Measurements from ENCODE around the gene FASLG.

Gene FASLG

DNA sequence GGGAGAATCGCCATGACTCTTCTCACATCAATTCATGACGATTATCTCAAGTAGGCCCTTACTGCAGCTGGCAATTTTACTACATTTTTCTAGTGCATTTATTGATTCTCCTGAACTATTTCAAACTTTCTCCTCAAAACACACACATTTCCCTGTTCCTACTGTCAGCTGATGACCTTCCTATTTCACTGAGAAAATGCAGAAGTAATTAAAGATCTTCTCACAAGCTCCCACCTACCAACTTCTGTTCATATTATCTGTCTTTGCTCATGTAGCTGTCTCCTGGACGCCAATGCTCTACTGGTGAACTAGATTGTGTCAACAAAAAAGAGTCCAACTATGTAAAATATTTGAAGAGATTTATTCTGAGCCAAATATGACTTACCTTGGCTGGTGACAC is 36.4 kb upstream of the FASLG start:
- no peak overlapping the region for H2AFZ ChIP-seq (ENCODE audit: low read depth, low read length)
- H3K27ac ChIP-seq (ENCODE audit: low read length), result no peak overlapping the region
- H3K9me3 ChIP-seq (ENCODE audit: insufficient read depth, low read length, severe bottlenecking), result peaks cover 8% of the 10 kb centered on the region
- no peak overlapping the region for H3K4me3 ChIP-seq (ENCODE audit: low read depth in 1 of 2, low read length in 2 of 2)
- no peaks in the 10 kb centered on the region for H3K79me2 ChIP-seq (ENCODE audit: insufficient read depth, low read length)
- no peaks in the 10 kb centered on the region for H4K20me1 ChIP-seq (ENCODE audit: insufficient read depth, low read length)
- H3K4me1 ChIP-seq (ENCODE audit: insufficient read depth, low read length), result peaks cover 2% of the 10 kb centered on the region; the same call in 1 of the 2 replicates
- no peak for TF ChIP-seq EZH2 (IDR thresholded peaks at IDR 0.05; ENCODE audit: borderline replicate concordance, low read depth, low read length, severe bottlenecking)
- TF ChIP-seq, protein P1, sequence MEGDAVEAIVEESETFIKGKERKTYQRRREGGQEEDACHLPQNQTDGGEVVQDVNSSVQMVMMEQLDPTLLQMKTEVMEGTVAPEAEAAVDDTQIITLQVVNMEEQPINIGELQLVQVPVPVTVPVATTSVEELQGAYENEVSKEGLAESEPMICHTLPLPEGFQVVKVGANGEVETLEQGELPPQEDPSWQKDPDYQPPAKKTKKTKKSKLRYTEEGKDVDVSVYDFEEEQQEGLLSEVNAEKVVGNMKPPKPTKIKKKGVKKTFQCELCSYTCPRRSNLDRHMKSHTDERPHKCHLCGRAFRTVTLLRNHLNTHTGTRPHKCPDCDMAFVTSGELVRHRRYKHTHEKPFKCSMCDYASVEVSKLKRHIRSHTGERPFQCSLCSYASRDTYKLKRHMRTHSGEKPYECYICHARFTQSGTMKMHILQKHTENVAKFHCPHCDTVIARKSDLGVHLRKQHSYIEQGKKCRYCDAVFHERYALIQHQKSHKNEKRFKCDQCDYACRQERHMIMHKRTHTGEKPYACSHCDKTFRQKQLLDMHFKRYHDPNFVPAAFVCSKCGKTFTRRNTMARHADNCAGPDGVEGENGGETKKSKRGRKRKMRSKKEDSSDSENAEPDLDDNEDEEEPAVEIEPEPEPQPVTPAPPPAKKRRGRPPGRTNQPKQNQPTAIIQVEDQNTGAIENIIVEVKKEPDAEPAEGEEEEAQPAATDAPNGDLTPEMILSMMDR (IDR thresholded peaks at IDR 0.05; ENCODE audit: borderline replicate concordance, extremely low read depth, low read length, poor library complexity, severe bottlenecking), result no peak
- DNase-seq (no peak), ATAC-seq (ENCODE audit: insufficient read depth, low read depth) (no peak)
- no peaks in the 10 kb centered on the region for H3K27me3 ChIP-seq (ENCODE audit: insufficient read depth, low read length, poor library complexity)
- no peaks in the 10 kb centered on the region for H3K36me3 ChIP-seq (ENCODE audit: insufficient read depth, low read length)
- no peak overlapping the region for H3K9ac ChIP-seq (ENCODE audit: low read depth, low read length)
- no peak overlapping the region for H3K4me2 ChIP-seq (ENCODE audit: insufficient read depth, low read length)

DNA sequence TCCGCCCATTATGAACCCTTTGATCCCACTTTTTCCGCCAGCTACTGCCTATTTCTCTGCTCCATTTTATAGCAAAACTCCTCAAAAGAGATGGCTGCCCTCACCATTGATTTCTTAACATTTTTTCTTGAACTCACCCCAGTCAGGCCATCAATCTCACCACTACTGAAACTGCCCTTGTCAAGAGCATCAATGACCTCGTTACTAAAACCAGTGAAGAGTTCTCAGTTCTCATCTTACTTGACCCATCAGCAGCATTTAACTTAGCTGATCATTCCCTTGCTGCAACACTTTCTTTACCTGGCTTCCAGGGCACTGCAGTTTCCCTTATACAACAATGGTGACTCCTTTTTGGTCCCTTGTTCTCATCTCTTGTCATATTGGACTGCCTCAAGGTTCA is 35.2 kb upstream of the FASLG start:
- Histone ChIP-seq H3K4me3 (ENCODE audit: low read depth in 1 of 2, low read length in 2 of 2) (no peak overlapping the region), H3K4me2 (ENCODE audit: insufficient read depth, low read length) (no peak overlapping the region), H3K36me3 (ENCODE audit: insufficient read depth, low read length) (no peaks in the 10 kb centered on the region), H3K27me3 (ENCODE audit: insufficient read depth, low read length, poor library complexity) (no peaks in the 10 kb centered on the region), H3K9me3 (ENCODE audit: insufficient read depth, low read length, severe bottlenecking) (peaks cover 8% of the 10 kb centered on the region), H3K79me2 (ENCODE audit: insufficient read depth, low read length) (no peaks in the 10 kb centered on the region), H4K20me1 (ENCODE audit: insufficient read depth, low read length) (no peaks in the 10 kb centered on the region), H3K4me1 (ENCODE audit: insufficient read depth, low read length) (peaks cover 15% of the 10 kb centered on the region; the same call in 1 of the 2 replicates), H3K27ac (ENCODE audit: low read length) (no peak overlapping the region), H2AFZ (ENCODE audit: low read depth, low read length) (no peak overlapping the region), H3K9ac (ENCODE audit: low read depth, low read length) (no peak overlapping the region)
- TF ChIP-seq, protein P1 (IDR thresholded peaks at IDR 0.05; ENCODE audit: borderline replicate concordance, extremely low read depth, low read length, poor library complexity, severe bottlenecking), result no peak
- no peak for TF ChIP-seq EZH2 (IDR thresholded peaks at IDR 0.05; ENCODE audit: borderline replicate concordance, low read depth, low read length, severe bottlenecking)
- ATAC-seq (ENCODE audit: insufficient read depth, low read depth) (no peak), DNase-seq (no peak)

DNA sequence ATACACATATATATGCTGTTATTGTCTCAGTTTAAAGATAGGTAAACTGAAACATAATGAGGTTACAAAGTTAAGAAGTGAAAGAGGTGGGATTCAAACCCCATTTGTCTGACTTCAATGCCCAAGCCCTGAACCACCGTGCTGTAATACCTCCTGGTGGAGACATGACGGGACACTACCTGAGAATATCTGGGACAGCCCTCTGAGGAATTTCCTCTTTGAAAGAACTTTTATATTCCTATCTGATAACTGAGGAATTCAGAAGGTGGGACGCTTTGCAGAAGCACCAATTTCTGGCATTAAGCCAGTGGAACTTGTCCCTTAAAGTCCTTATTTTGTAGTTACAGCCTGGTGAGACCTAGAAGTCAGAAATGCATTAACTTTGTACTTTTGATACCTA is 32.1 kb upstream of the FASLG start:
- no peaks in the 10 kb centered on the region for H3K79me2 ChIP-seq (ENCODE audit: insufficient read depth, low read length)
- H3K4me3 ChIP-seq (ENCODE audit: low read depth in 1 of 2, low read length in 2 of 2), result no peak overlapping the region
- no peak overlapping the region for H3K4me2 ChIP-seq (ENCODE audit: insufficient read depth, low read length)
- DNase-seq (no peak), ATAC-seq (ENCODE audit: insufficient read depth, low read depth) (no peak)
- H3K27me3 ChIP-seq (ENCODE audit: insufficient read depth, low read length, poor library complexity), result no peaks in the 10 kb centered on the region
- peaks cover 19% of the 10 kb centered on the region; the same call in 1 of the 2 replicates for H3K4me1 ChIP-seq (ENCODE audit: insufficient read depth, low read length)
- TF ChIP-seq EZH2 (IDR thresholded peaks at IDR 0.05; ENCODE audit: borderline replicate concordance, low read depth, low read length, severe bottlenecking), result no peak
- TF ChIP-seq, protein P1 (IDR thresholded peaks at IDR 0.05; ENCODE audit: borderline replicate concordance, extremely low read depth, low read length, poor library complexity, severe bottlenecking), result no peak
- H3K36me3 ChIP-seq (ENCODE audit: insufficient read depth, low read length), result no peaks in the 10 kb centered on the region
- H3K9ac ChIP-seq (ENCODE audit: low read depth, low read length), result no peak overlapping the region
- no peaks in the 10 kb centered on the region for H4K20me1 ChIP-seq (ENCODE audit: insufficient read depth, low read length)
- no peak overlapping the region for H3K27ac ChIP-seq (ENCODE audit: low read length)
- no peak overlapping the region for H2AFZ ChIP-seq (ENCODE audit: low read depth, low read length)
- peaks cover under 1% of the 10 kb centered on the region for H3K9me3 ChIP-seq (ENCODE audit: insufficient read depth, low read length, severe bottlenecking)

DNA sequence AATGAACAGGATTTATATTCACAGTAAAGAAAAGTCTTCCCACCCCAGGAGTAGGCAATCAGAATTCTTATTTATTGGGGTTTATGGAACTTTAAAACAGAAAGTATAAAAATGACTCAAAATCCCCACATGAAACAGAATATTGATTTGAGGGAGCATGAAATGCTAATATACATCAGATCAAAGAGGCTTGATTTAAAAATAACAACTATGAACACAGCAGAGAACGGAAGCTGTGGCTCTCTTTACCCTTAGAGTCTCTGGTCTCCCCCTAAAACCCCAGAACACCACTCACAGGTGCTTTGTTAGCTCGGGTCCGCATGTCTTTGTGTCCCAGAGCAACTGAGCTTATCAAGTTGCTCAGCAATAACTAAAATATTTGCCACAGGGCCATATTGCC is 31.2 kb upstream of the FASLG start:
- ATAC-seq (ENCODE audit: insufficient read depth, low read depth) (peak; percentile 78), DNase-seq (peak; percentile 29)
- H3K9me3 ChIP-seq (ENCODE audit: insufficient read depth, low read length, severe bottlenecking), result peaks cover 5% of the 10 kb centered on the region
- no peak overlapping the region for H2AFZ ChIP-seq (ENCODE audit: low read depth, low read length)
- no peaks in the 10 kb centered on the region for H4K20me1 ChIP-seq (ENCODE audit: insufficient read depth, low read length)
- no peaks in the 10 kb centered on the region for H3K27me3 ChIP-seq (ENCODE audit: insufficient read depth, low read length, poor library complexity)
- H3K36me3 ChIP-seq (ENCODE audit: insufficient read depth, low read length), result no peaks in the 10 kb centered on the region
- TF ChIP-seq EZH2 (IDR thresholded peaks at IDR 0.05; ENCODE audit: borderline replicate concordance, low read depth, low read length, severe bottlenecking), result no peak
- TF ChIP-seq, protein P1 (IDR thresholded peaks at IDR 0.05; ENCODE audit: borderline replicate concordance, extremely low read depth, low read length, poor library complexity, severe bottlenecking), result no peak
- no peak overlapping the region for H3K9ac ChIP-seq (ENCODE audit: low read depth, low read length)
- H3K4me2 ChIP-seq (ENCODE audit: insufficient read depth, low read length), result no peak overlapping the region
- H3K27ac ChIP-seq (ENCODE audit: low read length), result no peak overlapping the region
- peaks cover 19% of the 10 kb centered on the region; the same call in 1 of the 2 replicates for H3K4me1 ChIP-seq (ENCODE audit: insufficient read depth, low read length)
- no peaks in the 10 kb centered on the region for H3K79me2 ChIP-seq (ENCODE audit: insufficient read depth, low read length)
- no peak overlapping the region for H3K4me3 ChIP-seq (ENCODE audit: low read depth in 1 of 2, low read length in 2 of 2)
